ENCODE measurements around the gene SHC1. TPM values are rescaled to one million over a fixed set of nuclear protein-coding genes. Genes with fewer than 3 reads are reported as not detected.

The SHC1 gene, protein sequence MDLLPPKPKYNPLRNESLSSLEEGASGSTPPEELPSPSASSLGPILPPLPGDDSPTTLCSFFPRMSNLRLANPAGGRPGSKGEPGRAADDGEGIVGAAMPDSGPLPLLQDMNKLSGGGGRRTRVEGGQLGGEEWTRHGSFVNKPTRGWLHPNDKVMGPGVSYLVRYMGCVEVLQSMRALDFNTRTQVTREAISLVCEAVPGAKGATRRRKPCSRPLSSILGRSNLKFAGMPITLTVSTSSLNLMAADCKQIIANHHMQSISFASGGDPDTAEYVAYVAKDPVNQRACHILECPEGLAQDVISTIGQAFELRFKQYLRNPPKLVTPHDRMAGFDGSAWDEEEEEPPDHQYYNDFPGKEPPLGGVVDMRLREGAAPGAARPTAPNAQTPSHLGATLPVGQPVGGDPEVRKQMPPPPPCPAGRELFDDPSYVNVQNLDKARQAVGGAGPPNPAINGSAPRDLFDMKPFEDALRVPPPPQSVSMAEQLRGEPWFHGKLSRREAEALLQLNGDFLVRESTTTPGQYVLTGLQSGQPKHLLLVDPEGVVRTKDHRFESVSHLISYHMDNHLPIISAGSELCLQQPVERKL
- total RNA-seq, result 100 to 1,000 TPM; 108 to 168 (median 123) TPM

DNA sequence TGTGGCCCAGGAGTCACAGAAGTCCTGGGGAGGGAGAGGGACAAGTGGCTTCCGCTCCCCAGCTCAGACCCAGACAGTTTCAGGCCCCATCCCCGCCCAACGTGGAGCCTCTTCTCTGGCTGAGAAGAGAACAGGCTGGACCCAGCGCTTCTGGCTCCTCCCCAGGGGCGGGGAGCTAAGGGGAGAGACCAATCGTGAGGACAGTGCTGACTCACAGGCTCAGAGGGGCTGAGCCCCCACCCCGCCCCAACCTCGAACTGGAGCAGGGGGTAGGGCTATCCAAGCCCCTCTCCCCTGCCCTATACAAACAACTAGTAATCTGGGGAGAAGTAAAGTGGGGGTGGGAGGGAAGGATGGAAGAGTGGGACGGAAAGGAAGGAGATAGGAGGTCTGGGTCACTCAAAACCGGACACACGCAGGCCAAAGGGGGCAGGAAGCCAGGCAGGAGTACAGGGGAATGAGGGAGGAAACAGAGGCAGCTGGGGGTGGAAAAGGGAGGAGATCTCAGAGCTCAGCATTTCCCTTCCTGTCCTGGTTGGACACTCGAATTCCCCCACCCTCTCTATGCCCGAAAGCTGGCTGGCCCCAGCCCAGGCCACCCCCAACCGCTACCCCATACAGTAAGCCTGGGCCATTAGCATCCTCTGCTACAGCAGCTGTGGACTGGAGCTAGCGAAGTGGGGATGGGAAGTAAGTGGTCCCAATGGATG, at the start of gene SHC1:
SHC1 (minus strand) TSS at position 117 of the 710 bp plus-strand sequence. CDS start 221 bp downstream, outside the sequence.
- peak; percentile 93 to 95 for DNase-seq
- Histone ChIP-seq H3K27me3 (no peaks in the 10 kb centered on the region), H3K36me3 (peaks cover 15 to 23% of the 10 kb centered on the region in 2 donors), H3K27ac (peak within 1 kb of the TSS; percentile 95 to 99 (median 98)), H3K4me1 (peaks cover 37 to 51% of the 10 kb centered on the region in 2 donors), H3K9me3 (no peaks in the 10 kb centered on the region), H3K4me3 (replicated peaks in 1 of 3) (peak within 1 kb of the TSS in 2 of 3 donors; percentile 23 to 38)
- intact Hi-C loops (cut with DNase I), result loop anchor here (5.0 kb wide), 1 partner anchor 82 kb away; the partner anchor contains the start of gene ADAM15
- WGBS, 2 donors, result 25 to 27% methylated on average over 10 to 14 of the region's 15 CpGs
- peak in 1 of 2 donors; percentile 83 for TF ChIP-seq POLR2A (IDR thresholded peaks at IDR 0.05)
- TF ChIP-seq, protein P1, sequence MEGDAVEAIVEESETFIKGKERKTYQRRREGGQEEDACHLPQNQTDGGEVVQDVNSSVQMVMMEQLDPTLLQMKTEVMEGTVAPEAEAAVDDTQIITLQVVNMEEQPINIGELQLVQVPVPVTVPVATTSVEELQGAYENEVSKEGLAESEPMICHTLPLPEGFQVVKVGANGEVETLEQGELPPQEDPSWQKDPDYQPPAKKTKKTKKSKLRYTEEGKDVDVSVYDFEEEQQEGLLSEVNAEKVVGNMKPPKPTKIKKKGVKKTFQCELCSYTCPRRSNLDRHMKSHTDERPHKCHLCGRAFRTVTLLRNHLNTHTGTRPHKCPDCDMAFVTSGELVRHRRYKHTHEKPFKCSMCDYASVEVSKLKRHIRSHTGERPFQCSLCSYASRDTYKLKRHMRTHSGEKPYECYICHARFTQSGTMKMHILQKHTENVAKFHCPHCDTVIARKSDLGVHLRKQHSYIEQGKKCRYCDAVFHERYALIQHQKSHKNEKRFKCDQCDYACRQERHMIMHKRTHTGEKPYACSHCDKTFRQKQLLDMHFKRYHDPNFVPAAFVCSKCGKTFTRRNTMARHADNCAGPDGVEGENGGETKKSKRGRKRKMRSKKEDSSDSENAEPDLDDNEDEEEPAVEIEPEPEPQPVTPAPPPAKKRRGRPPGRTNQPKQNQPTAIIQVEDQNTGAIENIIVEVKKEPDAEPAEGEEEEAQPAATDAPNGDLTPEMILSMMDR (IDR thresholded peaks at IDR 0.05), result no peak

DNA sequence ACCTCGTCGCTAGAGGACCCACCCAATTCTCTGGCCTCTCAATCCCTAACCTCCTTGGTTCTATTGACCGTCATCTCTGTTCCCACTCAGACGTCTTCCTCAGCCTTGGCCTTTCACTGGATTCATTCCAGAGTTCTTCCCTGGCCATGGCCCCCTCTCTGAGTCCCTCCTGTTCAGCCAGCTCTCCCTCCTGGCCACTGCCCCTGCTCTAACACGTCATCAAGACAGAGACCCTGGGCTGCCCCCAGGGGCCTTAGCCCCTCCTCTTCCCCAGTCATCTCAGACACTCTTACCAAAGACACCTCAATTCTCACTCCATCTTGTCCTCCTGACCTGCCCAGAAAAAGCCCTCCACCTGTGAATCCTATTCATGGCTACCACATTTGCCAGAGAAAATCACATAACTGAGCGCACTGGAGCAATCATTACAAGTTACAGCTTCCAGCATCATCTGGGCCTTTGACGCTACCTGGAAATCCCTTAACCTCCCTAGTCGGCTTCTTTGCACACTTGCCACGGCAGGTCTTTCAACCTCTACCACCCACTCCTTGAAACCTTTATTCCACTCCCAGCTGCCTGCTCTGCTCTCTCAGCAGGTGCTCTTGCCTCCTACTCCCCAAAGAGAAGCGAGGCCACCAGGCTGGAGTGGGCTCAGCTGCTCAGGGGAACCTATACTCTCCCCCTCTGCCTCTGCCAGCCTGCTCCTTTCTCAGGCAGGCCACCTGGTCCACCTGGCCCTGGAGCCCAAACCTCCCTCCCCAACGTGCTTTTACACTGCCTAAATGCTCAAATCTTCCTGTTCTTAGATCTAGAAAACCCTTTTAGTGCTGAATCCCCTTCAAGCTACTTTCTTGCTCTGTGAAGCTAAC, 49.1 kb upstream of the SHC1 start:
- peaks cover 15 to 16% of the 10 kb centered on the region in 2 donors for H3K36me3 ChIP-seq
- 70 to 72% methylated on average over 11 of the region's 11 CpGs for WGBS, 2 donors
- H3K27me3 ChIP-seq, result no peaks in the 10 kb centered on the region
- H3K4me3 ChIP-seq (replicated peaks in 1 of 3), result no peak overlapping the region
- DNase-seq, result no peak
- peak overlapping the region in 2 of 3 donors; percentile 26 to 89 for H3K27ac ChIP-seq
- intact Hi-C loops (cut with DNase I), result no loop called here
- peaks cover 30 to 43% of the 10 kb centered on the region in 2 donors for H3K4me1 ChIP-seq
- H3K9me3 ChIP-seq, result no peaks in the 10 kb centered on the region
- TF ChIP-seq POLR2A (IDR thresholded peaks at IDR 0.05), result no peak
- TF ChIP-seq, protein P1 (IDR thresholded peaks at IDR 0.05), result no peak

DNA sequence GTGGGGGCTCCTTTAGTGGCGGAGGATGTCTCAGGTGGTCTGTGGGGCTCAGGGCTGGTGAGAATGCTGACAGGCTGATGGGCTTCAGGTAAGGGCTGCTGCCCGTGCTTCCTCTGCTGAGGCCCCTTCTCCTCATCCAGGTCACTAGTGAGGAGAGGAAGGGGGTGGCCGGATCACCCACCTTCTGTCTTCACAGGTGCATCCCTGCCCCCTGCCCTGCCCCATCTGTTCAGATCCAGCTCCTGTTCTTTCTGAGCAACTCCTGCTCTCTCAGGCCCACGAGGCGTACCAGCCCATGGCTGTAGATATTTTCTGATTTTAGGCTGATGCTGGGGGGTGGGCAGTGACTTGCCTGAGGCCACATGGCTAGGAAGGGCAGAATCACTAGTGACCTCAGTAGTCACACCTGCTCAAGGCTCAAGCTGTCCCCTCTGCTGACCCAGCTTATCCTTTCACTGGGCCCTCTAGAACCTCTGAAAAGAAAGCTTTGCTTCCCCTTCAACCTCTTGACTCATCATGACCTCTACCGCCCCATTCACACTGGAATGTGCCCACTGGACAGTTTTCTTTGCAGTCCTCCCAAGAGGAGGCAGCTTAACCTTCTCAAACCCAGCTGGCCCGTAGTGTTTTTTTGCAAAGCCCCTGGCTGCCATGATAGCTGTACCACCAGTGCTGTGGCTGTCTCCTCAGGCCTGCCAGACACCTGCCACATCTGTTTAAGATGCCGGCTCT, 48.2 kb upstream of the SHC1 start:
- Histone ChIP-seq H3K36me3 (peaks cover 19 to 22% of the 10 kb centered on the region in 2 donors), H3K27ac (peak overlapping the region; percentile 2 to 89 (median 81)), H3K27me3 (no peaks in the 10 kb centered on the region), H3K9me3 (no peaks in the 10 kb centered on the region), H3K4me3 (replicated peaks in 1 of 3) (no peak overlapping the region), H3K4me1 (peaks cover 30 to 43% of the 10 kb centered on the region in 2 donors)
- TF ChIP-seq, protein P1 (IDR thresholded peaks at IDR 0.05), result no peak
- TF ChIP-seq POLR2A (IDR thresholded peaks at IDR 0.05), result no peak
- WGBS, 2 donors, result 57 to 66% methylated on average over 8 of the region's 8 CpGs
- DNase-seq, result peak; percentile 60 to 70
- intact Hi-C loops (cut with DNase I), result no loop called here

DNA sequence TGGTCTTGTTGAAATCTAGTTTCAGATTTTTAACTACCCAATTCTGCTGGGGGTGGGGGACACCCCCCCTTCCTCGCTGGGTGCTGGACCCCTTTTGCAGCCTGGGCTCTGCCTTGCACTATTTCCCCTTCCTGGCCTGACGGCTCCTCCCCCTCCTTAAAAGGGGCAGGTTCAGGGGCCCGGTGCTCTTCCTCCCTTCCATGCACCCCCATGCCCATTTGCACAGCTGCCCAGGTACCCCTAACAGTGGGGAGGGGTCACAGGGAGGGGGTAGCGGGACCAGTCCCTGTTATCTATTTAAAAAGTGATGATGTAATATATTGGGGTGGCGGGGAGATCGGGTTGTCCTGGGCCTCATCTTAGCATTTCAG, 47.4 kb upstream of the SHC1 start:
- no peak for TF ChIP-seq POLR2A (IDR thresholded peaks at IDR 0.05)
- TF ChIP-seq, protein P1 (IDR thresholded peaks at IDR 0.05), result no peak
- Histone ChIP-seq H3K27me3 (no peaks in the 10 kb centered on the region), H3K9me3 (no peaks in the 10 kb centered on the region), H3K36me3 (peaks cover 19 to 22% of the 10 kb centered on the region in 2 donors), H3K4me3 (replicated peaks in 1 of 3) (no peak overlapping the region), H3K4me1 (peaks cover 30 to 46% of the 10 kb centered on the region in 2 donors), H3K27ac (peak overlapping the region; percentile 81 to 90 (median 89))
- intact Hi-C loops (cut with DNase I), result no loop called here
- DNase-seq, result no peak
- WGBS, 2 donors, result 55 to 57% methylated on average over 5 of the region's 6 CpGs

All from thyroid gland (tissue), 4 donors.